ENCODE data around the gene GXYLT2.

DNA sequence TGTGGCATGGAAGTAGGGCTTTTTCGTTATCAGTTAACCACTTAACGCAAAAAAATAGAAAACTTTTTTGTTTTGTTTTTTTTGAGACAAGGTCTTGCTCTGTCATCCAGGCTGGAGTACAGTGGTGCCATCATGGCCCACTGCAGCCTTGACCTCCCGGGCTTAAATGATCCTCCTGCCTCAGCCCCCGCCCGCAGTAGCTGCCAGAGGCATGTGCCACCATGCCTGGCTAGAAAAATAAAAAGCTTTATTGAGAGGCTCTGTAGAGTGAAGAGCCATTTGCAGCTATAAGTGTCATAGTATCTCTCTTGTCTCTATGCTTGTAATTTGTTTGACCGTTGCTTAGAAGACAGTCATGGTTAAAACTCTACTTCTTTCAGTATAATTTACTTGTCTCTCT lies 122.3 kb downstream of the GXYLT2 start:
- TF ChIP-seq, protein P1, sequence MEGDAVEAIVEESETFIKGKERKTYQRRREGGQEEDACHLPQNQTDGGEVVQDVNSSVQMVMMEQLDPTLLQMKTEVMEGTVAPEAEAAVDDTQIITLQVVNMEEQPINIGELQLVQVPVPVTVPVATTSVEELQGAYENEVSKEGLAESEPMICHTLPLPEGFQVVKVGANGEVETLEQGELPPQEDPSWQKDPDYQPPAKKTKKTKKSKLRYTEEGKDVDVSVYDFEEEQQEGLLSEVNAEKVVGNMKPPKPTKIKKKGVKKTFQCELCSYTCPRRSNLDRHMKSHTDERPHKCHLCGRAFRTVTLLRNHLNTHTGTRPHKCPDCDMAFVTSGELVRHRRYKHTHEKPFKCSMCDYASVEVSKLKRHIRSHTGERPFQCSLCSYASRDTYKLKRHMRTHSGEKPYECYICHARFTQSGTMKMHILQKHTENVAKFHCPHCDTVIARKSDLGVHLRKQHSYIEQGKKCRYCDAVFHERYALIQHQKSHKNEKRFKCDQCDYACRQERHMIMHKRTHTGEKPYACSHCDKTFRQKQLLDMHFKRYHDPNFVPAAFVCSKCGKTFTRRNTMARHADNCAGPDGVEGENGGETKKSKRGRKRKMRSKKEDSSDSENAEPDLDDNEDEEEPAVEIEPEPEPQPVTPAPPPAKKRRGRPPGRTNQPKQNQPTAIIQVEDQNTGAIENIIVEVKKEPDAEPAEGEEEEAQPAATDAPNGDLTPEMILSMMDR (IDR thresholded peaks at IDR 0.05): no peak
- no peak for TF ChIP-seq POLR2A (IDR thresholded peaks at IDR 0.05)
- TF ChIP-seq POLR2AphosphoS5 (IDR thresholded peaks at IDR 0.05): no peak

All from stomach (tissue), 4 donors.